ENCODE measurements around the gene AGER.
A peak's percentile ranks its signal among the peaks of the same experiment; 100 is the strongest.

Gene AGER

GRCh38 chr6:32147401-32148132 lies 36.5 kb downstream of the AGER start (continued):
- TF ChIP-seq, protein P1, sequence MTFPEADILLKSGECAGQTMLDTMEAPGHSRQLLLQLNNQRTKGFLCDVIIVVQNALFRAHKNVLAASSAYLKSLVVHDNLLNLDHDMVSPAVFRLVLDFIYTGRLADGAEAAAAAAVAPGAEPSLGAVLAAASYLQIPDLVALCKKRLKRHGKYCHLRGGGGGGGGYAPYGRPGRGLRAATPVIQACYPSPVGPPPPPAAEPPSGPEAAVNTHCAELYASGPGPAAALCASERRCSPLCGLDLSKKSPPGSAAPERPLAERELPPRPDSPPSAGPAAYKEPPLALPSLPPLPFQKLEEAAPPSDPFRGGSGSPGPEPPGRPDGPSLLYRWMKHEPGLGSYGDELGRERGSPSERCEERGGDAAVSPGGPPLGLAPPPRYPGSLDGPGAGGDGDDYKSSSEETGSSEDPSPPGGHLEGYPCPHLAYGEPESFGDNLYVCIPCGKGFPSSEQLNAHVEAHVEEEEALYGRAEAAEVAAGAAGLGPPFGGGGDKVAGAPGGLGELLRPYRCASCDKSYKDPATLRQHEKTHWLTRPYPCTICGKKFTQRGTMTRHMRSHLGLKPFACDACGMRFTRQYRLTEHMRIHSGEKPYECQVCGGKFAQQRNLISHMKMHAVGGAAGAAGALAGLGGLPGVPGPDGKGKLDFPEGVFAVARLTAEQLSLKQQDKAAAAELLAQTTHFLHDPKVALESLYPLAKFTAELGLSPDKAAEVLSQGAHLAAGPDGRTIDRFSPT (tag by site-specific recombination; IDR thresholded peaks at IDR 0.05): no peak
- no peak for TF ChIP-seq KLF10 (tag by site-specific recombination; IDR thresholded peaks at IDR 0.05)

- H3K27ac ChIP-seq (ENCODE audit: extremely low read depth, low read depth, low read length): no peak overlapping the region
- CTCF ChIA-PET: interaction anchor here (0.7 to 2.1 kb wide), 6 partner anchors 8 to 976 kb away, joined by 3 to 9 read pairs (median 6); no protein-coding TSS in a partner anchor
- H3K4me1 ChIP-seq (ENCODE audit: control insufficient read depth, insufficient read depth, low read length): 0 out of 2 replicates have a peak, but pooled peaks cover 2% of the 10 kb centered on the region
- H3K4me3 ChIP-seq (ENCODE audit: low read depth, low read length): no peak overlapping the region
- POLR2A ChIA-PET: interaction anchor here (1.0 to 3.2 kb wide), 2 partner anchors 16 to 28 kb away, joined by 3 to 26 read pairs; partner anchors contain the start of gene FKBPL
- no peaks in the 10 kb centered on the region for H3K9me3 ChIP-seq (ENCODE audit: control insufficient read depth, insufficient read depth, low read depth, low read length)
- H3K36me3 ChIP-seq (ENCODE audit: control insufficient read depth in 2 of 2, insufficient read depth in 1 of 2, low read length in 2 of 2): no peaks in the 10 kb centered on the region
- TF ChIP-seq KLF16 (tag by site-specific recombination; IDR thresholded peaks at IDR 0.05): 0 out of 2 replicates have a peak, but pooled peaks have one; percentile 1
- TF ChIP-seq, protein P2, sequence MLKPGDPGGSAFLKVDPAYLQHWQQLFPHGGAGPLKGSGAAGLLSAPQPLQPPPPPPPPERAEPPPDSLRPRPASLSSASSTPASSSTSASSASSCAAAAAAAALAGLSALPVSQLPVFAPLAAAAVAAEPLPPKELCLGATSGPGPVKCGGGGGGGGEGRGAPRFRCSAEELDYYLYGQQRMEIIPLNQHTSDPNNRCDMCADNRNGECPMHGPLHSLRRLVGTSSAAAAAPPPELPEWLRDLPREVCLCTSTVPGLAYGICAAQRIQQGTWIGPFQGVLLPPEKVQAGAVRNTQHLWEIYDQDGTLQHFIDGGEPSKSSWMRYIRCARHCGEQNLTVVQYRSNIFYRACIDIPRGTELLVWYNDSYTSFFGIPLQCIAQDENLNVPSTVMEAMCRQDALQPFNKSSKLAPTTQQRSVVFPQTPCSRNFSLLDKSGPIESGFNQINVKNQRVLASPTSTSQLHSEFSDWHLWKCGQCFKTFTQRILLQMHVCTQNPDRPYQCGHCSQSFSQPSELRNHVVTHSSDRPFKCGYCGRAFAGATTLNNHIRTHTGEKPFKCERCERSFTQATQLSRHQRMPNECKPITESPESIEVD (tag by site-specific recombination; IDR thresholded peaks at IDR 0.05): no peak
- TF ChIP-seq MYNN (tag by site-specific recombination; IDR thresholded peaks at IDR 0.05; ENCODE audit: borderline replicate concordance): no peak
- no peak for TF ChIP-seq ZNF292 (tag by site-specific recombination; IDR thresholded peaks at IDR 0.05; ENCODE audit: borderline replicate concordance, low read depth)
- TF ChIP-seq ZNF514 (tag by site-specific recombination; IDR thresholded peaks at IDR 0.05): no peak
- TF ChIP-seq HOXD13 (CRISPR knock-in tag; IDR thresholded peaks at IDR 0.05; ENCODE audit: borderline replicate concordance): no peak
- no peak for TF ChIP-seq ZNF202 (tag by site-specific recombination; IDR thresholded peaks at IDR 0.05; ENCODE audit: borderline replicate concordance)
- TF ChIP-seq ZBTB20 (tag by site-specific recombination; IDR thresholded peaks at IDR 0.05): no peak
- TF ChIP-seq KLF1 (tag by site-specific recombination; IDR thresholded peaks at IDR 0.05): no peak
- no peak for TF ChIP-seq ZNF426 (tag by site-specific recombination; IDR thresholded peaks at IDR 0.05)
- TF ChIP-seq ZNF280D (tag by site-specific recombination; IDR thresholded peaks at IDR 0.05): no peak
- no peak for TF ChIP-seq ZNF354C (tag by site-specific recombination; IDR thresholded peaks at IDR 0.05; ENCODE audit: borderline replicate concordance, low read depth)
- peak; percentile 18; the same call in 1 of the 2 replicates for TF ChIP-seq ZNF335 (tag by site-specific recombination; conservative IDR thresholded peaks at IDR 0.05)
- TF ChIP-seq SALL2 (tag by site-specific recombination; IDR thresholded peaks at IDR 0.05; ENCODE audit: borderline replicate concordance): no peak
- TF ChIP-seq ZNF677 (tag by site-specific recombination; IDR thresholded peaks at IDR 0.05): no peak
- TF ChIP-seq ZNF521 (tag by site-specific recombination; IDR thresholded peaks at IDR 0.05): no peak
- no peak for TF ChIP-seq ZNF654 (tag by site-specific recombination; IDR thresholded peaks at IDR 0.05; ENCODE audit: low read depth)
- TF ChIP-seq ZBTB10 (tag by site-specific recombination; IDR thresholded peaks at IDR 0.05): no peak
- TF ChIP-seq YY2 (tag by site-specific recombination; IDR thresholded peaks at IDR 0.05): no peak
- no peak for TF ChIP-seq ZNF768 (tag by site-specific recombination; IDR thresholded peaks at IDR 0.05)
- TF ChIP-seq ZNF585B (tag by site-specific recombination; IDR thresholded peaks at IDR 0.05): no peak
- TF ChIP-seq ZNF366 (tag by site-specific recombination; conservative IDR thresholded peaks at IDR 0.05): no peak
- TF ChIP-seq SCRT2 (tag by site-specific recombination; IDR thresholded peaks at IDR 0.05): no peak
- TF ChIP-seq PRDM1 (tag by site-specific recombination; IDR thresholded peaks at IDR 0.05): 0 out of 2 replicates have a peak, but pooled peaks have one; percentile 3
- TF ChIP-seq EGR2 (tag by site-specific recombination; IDR thresholded peaks at IDR 0.05; ENCODE audit: low read depth): peak; percentile 27; the same call in 1 of the 2 replicates
Measured at GRCh38 chr6:32146687-32147086, 37.4 kb downstream of the AGER start.
